GM18873 (cell line): ENCODE data around the gene TACC2.
"Not testable (repeated sequence)": the region's sequence is repeated elsewhere in the genome, so short reads cannot be mapped to it uniquely, and the experiment has no call there.

Source experiments
- ATAC-seq: cut with Tn5 transposase; IDR thresholded peaks from one replicate; pipeline ENCODE4 v1.9.1; 2021; ENCODE audit warnings: mild to moderate bottlenecking, moderate library complexity, moderate number of reproducible peaks; ENCODE audit not compliant: unreplicated experiment, low FRiP score

The TACC2 gene

DNA sequence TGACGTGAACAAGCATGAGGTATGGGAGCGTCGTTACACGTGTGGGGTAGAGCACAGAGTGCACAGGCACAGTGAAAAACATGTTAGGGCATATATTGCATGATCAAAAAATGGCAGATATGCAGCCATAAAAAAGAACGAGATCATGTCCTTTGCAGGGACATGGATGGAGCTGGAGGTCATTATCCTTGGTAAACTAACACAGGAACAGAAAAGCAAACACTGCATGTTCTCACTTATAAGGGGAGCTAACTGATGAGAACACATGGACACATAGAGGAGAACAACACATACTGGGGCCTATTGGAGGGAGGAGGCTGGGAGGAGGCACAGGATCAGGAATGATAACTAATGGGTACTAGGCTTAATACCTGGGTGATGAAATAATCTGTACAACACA, 66.3 kb downstream of the TACC2 start:
- no peak for ATAC-seq

DNA sequence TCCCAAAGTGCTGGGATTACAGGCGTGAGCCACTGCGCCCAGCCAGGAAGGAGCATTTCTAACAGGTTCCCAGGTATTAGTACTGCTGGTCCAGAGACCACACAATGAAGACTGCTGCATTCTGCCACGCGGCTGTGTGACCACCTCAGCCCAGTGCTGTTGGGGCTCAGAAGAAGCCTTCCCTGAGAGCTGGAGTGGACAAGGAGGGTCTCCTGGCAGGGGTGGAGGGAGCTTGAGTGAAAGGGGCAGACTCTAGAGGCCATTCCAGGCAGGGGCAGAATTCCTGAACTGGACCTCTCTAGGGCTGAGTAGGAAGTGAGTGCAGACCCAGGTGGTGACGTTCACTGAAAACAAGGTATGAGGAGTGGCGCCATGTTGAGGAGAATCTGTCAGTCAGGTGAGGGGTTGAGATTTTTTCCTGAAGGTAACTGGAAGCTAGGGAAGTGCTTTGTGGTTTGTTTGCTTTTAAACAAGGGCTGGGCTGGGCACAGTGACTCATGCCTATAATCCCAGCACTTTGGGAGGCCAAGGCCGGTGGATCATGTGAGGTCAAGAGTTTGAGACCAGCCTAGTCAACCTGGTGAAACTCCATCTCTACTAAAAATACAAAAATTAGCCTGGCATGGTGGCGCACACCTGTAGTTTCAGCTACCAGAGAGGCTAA, 67.6 kb downstream of the TACC2 start:
- ATAC-seq: no peak

DNA sequence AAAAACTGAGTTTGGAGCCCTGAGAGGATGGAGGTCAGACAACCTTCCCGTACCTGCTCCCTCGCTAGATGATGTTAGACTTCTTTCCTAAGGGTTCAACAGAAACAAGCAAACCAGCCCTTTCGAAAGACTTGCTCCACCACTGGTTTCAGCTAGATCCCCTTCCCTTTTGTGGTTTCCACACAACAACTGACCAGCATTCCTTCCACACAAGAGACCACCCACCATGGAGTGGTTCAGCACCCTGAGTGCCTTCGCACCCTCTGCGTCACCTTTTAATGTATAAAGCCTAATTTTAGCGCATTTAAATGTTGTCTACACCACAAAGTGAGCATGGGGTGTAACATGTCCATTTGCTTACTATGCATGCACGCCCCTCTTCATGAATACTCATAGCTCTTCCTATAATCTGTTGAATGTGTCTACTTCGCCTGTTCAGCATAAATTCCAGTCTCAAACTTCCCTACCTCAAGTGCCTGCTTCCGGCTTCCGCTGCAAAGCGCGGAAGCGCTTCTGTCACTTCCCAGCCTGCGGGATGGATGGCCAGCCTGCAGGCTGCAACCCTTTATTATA, 69.0 kb downstream of the TACC2 start:
- ATAC-seq: no peak

DNA sequence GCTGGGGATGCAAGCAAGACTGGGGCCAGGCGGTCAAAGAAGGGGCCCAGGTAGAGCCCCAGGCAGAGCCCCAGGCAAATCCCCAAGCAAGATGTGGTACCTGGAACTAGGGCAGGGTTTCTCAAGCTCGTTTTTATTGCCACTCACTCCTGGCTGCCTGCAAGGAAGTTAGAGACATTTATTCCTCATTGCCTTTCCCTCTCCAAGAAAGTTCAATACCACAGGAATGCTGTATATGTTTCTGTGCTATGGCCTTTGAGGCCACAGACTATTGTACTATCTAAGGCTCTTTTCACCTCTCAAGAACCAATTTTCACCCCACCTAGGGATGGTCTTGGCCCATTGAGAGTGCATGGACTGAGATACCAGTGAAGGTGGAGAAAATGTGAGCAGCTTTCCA, 71.3 kb downstream of the TACC2 start:
- no peak for ATAC-seq

DNA sequence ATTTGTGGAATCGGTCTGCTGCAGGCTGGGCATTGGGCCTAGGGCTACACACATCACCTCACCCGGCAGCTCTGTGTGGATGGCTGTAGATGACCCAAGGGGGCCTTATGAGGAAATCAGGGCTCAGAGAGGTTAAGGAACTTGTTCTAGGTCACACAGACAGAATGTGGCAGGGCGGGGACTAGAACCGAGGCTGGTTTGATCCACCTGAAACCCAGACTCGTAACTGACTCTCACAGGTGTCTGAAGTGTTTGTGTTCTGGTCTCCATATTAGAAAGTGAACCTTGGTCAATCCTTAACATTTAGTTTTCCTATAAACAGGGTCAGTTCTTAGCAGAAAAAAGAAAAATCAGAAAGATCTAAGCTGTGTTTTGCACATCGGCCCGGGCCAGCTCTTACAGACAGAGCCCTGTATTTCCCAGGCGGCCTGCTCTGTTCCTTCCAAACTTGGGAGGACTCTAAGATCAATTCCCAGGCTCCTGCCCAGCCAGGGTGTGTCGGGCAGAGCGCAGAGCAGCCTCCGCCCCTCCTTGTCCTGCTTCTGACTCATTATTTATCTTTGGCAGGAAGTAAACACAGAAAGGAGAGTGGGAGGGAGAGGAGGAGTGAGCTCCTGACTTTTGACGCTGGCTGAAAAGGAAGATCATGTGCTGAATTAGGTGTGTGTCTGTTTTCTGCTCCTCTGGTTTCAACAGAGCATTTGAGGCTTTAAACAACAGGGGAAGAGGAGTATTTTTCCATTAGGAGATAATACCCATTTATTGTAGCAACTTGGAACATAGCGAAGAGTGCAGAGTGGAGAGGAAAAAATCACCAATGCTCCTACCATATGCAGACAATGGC, 74.1 kb downstream of the TACC2 start:
- no peak for ATAC-seq

DNA sequence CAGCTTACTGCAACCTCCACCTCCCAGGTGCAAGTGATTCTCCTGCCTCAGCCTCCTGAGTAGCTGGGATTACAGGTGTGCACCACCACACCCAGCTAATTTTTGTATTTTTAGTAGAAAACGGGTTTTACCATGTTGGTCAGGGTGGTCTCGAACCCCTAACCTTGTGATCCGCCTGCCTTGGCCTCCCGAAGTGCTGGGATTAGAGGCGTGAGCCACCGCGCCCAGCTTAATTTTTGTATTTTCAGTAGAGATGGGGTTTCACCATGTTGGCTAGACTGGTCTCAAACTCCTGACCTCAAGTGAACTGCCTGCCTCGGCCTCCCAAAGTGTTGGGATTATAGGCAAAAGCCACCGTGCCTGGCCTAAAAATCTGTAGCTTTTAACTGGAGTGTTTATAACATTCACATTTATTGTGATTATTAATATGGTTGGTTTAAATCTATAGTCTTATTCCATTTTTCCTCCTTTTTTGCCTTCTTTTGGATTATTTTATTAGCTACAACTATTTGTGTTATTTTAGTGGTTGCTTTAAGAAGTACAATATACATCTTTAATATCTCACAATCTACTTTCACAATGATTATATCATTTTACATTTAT, 77.5 kb downstream of the TACC2 start:
- not testable (repeated sequence) for ATAC-seq

DNA sequence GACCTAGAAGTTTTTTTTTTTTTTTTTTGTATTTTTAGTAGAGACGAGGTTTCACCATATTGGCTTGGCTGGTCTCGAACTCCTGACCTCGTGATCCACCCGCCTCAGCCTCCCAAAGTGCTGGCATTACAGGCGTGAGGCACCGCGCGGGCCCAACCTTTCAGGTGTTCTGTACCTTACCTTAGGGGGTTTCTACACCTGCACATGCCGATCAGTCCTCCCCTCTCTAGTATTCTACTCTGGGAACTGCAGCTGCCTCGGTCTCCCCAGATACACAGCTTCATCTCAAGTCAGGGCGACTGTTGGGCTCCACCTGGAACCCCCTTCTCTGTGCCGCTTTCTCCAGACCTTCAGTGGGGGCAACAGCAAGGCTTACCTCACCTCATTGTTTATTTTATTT, 79.9 kb downstream of the TACC2 start:
- no peak for ATAC-seq

DNA sequence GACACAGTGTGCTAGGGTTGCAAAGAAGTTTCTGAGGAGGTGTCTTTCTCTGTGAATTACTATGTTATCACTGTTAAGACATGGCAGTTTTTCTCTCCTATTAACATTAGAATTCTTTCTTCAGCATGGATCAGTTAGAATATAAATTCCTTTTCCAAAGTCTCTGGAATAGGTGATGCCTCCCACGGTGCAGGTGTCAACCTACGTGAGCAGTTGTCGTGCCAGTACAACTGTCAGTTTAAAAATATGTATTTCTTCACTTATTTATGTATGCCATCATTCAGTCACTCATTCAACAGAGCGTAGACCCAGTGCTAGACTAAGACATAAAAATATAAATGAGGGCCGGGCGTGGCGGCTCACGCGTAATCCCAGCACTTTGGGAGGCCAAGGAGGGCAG, 83.5 kb downstream of the TACC2 start:
- ATAC-seq: no peak

DNA sequence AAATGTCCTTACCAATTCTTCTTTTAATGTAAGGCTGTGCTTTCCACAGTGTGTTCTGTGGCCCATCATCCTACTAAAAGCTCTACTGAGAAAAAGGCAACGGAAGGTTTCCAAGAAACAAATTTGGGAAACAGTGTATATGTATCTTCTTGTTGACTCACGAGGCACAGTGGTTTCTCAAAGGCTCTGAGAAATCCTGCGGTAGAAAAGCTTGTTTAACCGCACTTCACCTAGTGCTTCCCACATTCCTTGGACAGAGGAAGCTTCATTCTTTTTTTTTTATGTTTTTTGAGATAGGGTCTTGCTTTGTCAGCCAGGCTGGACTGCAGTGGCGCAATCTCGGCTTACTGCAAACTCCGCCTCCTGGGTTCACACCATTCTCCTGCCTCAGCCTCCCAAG, 84.5 kb downstream of the TACC2 start:
- ATAC-seq: no peak

DNA sequence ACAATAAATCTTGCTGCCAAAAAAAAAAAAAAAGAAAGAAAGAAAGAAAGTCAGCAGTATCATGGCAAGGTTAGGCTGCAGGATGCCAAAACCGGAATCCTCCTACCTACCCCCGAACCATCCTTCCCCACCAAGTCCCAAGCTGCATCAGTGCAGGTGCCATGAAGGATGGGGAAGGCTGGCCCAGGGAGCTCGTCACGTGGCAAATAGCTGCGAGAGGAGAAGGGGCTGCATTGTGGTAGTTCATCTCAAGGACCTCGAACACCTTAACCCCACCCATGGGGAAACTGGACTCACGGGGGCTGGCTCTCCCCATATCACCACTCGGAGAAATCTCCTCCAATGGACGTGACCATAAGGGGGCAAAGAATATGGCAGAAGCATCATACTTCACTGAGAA, 86.2 kb downstream of the TACC2 start:
- ATAC-seq: no peak

DNA sequence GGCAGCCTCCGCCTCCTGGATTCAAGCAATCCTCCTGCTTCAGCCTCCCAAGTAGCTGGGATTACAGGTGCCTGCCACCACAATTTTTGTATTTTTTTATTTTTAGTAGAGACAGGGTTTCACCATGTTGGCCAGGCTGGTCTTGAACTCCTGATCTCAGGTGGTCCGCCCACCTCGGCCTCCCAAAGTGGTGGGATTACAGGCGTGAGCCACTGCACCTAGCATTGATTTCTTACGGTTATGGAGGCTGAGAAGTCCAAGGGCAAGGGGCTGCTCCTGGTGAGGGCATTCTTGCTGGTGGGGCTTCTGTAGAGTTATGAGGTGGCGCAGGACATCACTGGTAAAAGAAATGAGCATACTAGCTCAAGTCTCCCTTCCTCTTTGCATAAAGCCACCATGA, 86.9 kb downstream of the TACC2 start:
- ATAC-seq: not testable (repeated sequence)

DNA sequence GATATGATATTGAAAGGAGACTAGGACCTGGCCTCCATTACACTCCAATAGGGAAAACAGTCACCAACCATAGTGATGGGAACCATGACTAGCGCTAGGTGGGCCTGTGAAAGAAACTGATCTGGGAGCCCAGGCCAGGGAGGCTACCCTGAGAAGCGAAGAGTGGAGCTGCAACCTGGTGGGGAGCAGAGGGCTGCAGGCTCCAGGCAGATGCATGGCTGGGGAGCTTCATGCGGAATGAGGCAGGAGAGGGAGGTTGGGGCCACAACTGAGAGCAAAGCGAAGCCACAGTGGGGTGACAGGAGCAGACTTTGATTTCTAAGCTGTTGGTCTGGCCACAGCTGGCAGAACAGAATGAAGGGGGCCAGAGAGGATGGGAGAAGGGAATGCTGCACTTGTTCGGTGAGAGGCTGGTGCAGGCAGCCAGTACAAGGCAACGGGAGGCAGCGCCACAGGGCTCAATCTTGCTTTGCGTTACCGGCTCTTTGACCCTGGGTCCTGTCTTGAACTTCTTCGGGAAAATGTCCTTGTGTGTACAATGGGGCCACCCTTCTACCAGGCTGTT, 88.4 kb downstream of the TACC2 start:
- ATAC-seq: no peak

DNA sequence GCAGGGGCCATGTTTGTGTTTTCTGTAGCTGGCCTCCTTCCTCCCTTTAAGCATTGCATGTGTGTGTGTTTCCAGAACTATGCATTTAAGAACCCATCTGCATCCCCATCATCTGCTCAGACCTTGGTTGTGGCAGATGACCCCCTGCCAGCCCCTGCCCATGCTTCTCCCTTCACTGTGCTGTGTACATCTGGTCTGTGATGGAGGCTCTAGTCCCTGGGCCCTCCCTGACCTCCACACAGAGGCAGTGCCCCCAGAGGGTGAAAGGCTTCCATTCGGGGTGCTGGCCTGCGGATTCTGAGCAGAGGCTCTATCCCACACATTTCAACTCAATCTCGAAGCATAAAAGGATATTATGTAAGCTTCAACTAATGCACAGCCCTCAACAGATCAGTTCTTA, 89.4 kb downstream of the TACC2 start:
- ATAC-seq: no peak

DNA sequence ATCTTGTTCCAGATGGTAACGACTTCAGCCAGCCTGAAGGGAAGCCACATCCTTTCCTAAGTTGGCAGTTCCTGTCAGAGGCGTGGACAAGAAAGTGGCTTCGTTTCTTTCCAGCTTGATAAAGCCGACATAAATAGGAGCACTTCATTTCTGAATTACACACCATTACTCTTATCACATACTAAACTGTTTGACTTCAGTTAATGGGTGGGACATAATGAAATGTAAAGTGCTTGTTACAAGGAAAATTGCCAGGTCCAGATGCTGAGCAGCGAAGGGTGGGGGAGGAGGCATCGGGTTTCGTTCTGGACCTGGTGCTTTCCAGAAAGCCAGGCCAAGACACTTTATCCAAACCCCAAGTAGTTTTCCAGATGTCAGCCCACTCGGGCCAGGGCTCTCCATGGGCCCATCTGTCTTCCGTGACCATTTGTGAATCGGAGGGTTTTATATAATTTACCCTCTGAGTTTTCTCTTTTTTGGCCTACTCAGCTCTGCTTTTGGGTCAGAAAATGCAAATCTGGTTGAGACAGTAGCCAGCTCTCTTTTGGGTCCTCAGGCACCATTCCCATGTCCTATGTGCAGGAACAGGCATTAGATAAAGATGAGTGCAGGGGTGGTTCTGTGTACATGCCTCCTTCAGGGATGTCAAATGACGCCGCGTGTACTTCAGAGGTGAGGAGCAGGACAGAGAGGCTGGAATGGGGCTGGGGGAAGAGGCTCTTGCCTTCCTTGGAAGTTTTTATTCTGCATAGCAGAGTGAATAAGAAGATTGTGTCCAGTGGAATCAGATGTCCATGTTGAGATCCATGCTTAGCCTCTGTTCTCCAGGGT, 90.2 kb downstream of the TACC2 start:
- no peak for ATAC-seq

DNA sequence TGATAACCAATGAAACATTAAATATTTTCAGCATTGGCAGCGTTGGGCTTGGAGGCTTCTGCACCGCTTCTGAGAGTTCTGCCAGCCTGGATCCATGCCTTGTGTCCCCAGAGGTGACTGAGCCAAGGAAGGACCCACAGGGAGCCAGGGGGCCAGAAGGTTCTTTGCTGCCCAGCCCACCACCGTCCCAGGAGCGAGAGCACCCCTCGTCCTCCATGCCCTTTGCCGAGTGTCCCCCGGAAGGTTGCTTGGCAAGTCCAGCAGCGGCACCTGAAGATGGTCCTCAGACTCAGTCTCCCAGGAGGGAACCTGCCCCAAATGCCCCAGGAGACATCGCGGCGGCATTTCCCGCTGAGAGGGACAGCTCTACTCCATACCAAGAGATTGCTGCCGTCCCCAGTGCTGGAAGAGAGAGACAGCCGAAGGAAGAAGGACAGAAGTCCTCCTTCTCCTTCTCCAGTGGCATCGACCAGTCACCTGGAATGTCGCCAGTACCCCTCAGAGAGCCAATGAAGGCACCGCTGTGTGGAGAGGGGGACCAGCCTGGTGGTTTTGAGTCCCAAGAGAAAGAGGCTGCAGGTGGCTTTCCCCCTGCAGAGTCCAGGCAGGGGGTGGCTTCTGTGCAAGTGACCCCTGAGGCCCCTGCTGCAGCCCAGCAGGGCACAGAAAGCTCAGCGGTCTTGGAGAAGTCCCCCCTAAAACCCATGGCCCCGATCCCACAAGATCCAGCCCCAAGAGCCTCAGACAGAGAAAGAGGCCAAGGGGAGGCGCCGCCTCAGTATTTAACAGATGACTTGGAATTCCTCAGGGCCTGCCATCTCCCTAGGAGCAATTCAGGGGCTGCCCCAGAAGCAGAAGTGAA, 93.9 kb downstream of the TACC2 start:
- ATAC-seq: no peak

DNA sequence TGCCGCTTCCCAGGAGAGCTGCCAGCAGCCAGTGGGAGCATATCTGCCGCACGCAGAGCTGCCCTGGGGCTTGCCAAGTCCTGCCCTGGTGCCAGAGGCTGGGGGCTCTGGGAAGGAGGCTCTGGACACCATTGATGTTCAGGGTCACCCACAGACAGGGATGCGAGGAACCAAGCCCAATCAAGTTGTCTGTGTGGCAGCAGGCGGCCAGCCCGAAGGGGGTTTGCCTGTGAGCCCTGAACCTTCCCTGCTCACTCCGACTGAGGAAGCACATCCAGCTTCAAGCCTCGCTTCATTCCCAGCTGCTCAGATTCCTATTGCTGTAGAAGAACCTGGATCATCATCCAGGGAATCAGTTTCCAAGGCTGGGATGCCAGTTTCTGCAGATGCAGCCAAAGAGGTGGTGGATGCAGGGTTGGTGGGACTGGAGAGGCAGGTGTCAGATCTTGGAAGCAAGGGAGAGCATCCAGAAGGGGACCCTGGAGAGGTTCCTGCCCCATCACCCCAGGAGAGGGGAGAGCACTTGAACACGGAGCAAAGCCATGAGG, 94.6 kb downstream of the TACC2 start:
- no peak for ATAC-seq

DNA sequence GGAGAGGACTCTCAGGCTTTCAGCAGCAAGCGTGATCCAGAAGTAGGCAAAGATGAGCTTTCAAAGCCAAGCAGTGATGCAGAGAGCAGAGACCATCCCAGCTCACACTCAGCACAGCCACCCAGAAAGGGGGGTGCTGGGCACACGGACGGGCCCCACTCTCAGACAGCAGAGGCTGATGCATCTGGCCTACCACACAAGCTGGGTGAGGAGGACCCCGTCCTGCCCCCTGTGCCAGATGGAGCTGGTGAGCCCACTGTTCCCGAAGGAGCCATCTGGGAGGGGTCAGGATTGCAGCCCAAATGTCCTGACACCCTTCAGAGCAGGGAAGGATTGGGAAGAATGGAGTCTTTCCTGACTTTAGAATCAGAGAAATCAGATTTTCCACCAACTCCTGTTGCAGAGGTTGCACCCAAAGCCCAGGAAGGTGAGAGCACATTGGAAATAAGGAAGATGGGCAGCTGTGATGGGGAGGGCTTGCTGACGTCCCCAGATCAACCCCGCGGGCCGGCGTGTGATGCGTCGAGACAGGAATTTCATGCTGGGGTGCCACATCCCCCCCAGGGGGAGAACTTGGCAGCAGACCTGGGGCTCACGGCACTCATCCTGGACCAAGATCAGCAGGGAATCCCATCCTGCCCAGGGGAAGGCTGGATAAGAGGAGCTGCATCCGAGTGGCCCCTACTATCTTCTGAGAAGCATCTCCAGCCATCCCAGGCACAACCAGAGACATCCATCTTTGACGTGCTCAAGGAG, 95.5 kb downstream of the TACC2 start:
- ATAC-seq: no peak

DNA sequence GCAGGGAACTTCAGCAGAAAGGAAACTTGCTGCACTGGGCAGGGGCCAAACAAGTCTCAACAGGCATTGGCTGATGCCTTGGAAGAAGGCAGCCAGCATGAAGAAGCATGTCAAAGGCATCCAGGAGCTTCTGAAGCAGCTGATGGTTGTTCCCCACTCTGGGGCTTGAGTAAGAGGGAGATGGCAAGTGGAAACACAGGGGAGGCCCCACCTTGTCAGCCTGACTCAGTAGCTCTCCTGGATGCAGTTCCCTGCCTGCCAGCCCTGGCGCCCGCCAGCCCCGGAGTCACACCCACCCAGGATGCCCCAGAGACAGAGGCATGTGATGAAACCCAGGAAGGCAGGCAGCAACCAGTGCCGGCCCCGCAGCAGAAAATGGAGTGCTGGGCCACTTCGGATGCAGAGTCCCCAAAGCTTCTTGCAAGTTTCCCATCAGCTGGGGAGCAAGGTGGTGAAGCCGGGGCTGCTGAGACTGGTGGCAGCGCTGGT, 96.5 kb downstream of the TACC2 start:
- ATAC-seq: no peak
